ENCODE data around the gene LYAR. TPM values are rescaled to one million over a fixed set of nuclear protein-coding genes. Genes with fewer than 3 reads are reported as not detected.

LYAR gene
- total and polyA plus RNA-seq, 2 experiments from 2014 or later, result 10.7 to 18.5 TPM

- peak; percentile 31 to 73 for DNase-seq (ENCODE audit: low read depth in 1 of 2, low spot score in 1 of 2)
- H3K4me1 ChIP-seq (ENCODE audit: low read depth), result peaks cover 5% of the 10 kb centered on the region
- H3K36me3 ChIP-seq, result no peaks in the 10 kb centered on the region
- no peak overlapping the region for H3K27ac ChIP-seq
- H3K4me3 ChIP-seq, result no peak overlapping the region
- TF ChIP-seq, protein P1, sequence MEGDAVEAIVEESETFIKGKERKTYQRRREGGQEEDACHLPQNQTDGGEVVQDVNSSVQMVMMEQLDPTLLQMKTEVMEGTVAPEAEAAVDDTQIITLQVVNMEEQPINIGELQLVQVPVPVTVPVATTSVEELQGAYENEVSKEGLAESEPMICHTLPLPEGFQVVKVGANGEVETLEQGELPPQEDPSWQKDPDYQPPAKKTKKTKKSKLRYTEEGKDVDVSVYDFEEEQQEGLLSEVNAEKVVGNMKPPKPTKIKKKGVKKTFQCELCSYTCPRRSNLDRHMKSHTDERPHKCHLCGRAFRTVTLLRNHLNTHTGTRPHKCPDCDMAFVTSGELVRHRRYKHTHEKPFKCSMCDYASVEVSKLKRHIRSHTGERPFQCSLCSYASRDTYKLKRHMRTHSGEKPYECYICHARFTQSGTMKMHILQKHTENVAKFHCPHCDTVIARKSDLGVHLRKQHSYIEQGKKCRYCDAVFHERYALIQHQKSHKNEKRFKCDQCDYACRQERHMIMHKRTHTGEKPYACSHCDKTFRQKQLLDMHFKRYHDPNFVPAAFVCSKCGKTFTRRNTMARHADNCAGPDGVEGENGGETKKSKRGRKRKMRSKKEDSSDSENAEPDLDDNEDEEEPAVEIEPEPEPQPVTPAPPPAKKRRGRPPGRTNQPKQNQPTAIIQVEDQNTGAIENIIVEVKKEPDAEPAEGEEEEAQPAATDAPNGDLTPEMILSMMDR (IDR thresholded peaks at IDR 0.05; ENCODE audit: low read depth, low read length), result peak; percentile 71
- H3K27me3 ChIP-seq, result no peaks in the 10 kb centered on the region
- H3K9me3 ChIP-seq (ENCODE audit: low read depth), result no peaks in the 10 kb centered on the region
Observed at GRCh38 chr4:4327652-4328121, 37.7 kb upstream of the LYAR start.

DNA sequence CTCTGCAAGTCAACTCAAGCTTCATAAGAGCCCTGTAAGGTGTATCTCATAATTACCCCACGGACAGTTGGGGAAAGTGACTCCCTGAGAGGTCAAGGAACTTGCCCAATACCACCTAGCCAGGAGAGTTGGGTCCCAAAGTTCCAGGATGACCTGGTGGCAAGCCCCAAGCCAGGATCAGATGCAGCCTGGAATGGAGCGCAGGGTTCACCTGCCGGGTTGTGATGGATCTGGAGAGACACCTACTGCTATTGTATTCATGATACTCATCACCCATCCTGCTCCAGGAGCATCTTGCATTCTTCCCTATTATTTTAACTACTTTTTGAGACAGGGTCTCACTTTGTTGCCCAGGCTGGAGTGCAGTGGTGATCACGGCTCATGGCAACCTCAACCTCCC lies 36.2 kb upstream of the LYAR start:
- no peak for DNase-seq (ENCODE audit: low read depth in 1 of 2, low spot score in 1 of 2)
- no peak overlapping the region for H3K4me3 ChIP-seq
- H3K27me3 ChIP-seq, result no peaks in the 10 kb centered on the region
- no peaks in the 10 kb centered on the region for H3K9me3 ChIP-seq (ENCODE audit: low read depth)
- H3K27ac ChIP-seq, result no peak overlapping the region
- TF ChIP-seq, protein P1 (IDR thresholded peaks at IDR 0.05; ENCODE audit: low read depth, low read length), result no peak
- H3K36me3 ChIP-seq, result no peaks in the 10 kb centered on the region
- peaks cover 5% of the 10 kb centered on the region for H3K4me1 ChIP-seq (ENCODE audit: low read depth)

DNA sequence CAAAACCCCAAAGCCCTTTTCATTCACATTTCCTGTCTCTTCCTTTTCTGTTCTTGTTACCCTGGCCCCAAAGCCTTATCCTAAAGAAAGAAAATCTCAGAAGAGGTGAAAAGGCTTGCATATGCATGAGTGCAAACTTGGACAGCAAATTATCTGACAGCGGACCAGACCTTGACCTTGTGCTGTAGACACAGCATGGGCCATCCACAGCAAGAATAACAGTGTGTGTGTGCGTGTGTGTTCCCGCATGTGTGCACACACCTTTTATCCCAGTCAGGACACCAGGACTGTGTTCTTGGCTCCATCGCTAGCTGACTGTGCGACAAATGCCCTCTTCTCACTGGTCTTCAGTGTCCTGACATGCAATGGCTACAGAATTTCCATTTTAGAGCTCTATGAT lies 35.4 kb upstream of the LYAR start:
- Histone ChIP-seq H3K27ac (no peak overlapping the region), H3K4me1 (ENCODE audit: low read depth) (peaks cover 5% of the 10 kb centered on the region), H3K9me3 (ENCODE audit: low read depth) (no peaks in the 10 kb centered on the region), H3K36me3 (peaks cover 2% of the 10 kb centered on the region), H3K4me3 (no peak overlapping the region), H3K27me3 (no peaks in the 10 kb centered on the region)
- no peak for DNase-seq (ENCODE audit: low read depth in 1 of 2, low spot score in 1 of 2)
- TF ChIP-seq, protein P1 (IDR thresholded peaks at IDR 0.05; ENCODE audit: low read depth, low read length), result no peak

DNA sequence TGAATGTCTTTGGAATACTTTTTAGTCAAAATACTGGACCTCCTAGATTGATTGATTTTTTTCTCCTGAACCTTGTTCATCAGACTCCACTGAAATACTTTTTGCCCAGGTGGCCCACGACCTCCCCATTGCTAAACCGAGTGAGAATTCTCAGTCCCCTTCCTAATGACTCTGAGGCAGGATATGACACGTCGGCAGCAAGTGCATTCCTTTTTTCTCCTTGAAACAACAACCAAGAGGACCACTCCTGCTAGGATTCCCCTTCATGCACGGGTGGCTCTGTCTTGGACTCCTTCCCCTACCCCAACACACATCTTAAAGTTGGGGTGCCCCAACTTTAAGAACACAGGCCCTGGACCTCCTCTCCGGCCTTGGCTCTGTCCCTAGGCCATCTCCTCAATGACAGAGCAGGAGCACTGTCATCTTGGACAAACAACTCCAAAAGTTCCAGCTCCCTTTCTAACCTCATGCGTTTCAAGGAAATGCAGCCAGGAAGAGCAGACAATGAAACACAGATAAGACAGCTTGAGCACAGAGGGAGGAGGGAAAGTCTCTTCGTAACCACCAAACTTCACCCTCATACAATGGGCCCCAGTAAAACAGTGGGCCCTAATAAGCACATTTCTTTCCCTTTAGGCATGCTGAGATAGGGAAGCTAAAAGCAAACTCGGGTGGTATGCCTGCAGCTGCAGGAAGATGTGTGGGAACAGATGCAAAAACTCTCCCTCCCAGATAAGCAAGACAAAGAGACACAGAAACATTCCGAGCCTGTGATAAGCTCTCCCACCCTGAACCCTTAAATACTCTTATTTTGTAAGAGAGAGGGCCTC lies 34.0 kb upstream of the LYAR start:
- Histone ChIP-seq H3K9me3 (ENCODE audit: low read depth) (no peaks in the 10 kb centered on the region), H3K27me3 (no peaks in the 10 kb centered on the region), H3K27ac (peak overlapping the region; percentile 76), H3K4me3 (no peak overlapping the region), H3K4me1 (ENCODE audit: low read depth) (peaks cover 5% of the 10 kb centered on the region), H3K36me3 (peaks cover 2% of the 10 kb centered on the region)
- DNase-seq (ENCODE audit: low read depth in 1 of 2, low spot score in 1 of 2), result peak in 1 of 2 donors; percentile 86
- TF ChIP-seq, protein P1 (IDR thresholded peaks at IDR 0.05; ENCODE audit: low read depth, low read length), result no peak

DNA sequence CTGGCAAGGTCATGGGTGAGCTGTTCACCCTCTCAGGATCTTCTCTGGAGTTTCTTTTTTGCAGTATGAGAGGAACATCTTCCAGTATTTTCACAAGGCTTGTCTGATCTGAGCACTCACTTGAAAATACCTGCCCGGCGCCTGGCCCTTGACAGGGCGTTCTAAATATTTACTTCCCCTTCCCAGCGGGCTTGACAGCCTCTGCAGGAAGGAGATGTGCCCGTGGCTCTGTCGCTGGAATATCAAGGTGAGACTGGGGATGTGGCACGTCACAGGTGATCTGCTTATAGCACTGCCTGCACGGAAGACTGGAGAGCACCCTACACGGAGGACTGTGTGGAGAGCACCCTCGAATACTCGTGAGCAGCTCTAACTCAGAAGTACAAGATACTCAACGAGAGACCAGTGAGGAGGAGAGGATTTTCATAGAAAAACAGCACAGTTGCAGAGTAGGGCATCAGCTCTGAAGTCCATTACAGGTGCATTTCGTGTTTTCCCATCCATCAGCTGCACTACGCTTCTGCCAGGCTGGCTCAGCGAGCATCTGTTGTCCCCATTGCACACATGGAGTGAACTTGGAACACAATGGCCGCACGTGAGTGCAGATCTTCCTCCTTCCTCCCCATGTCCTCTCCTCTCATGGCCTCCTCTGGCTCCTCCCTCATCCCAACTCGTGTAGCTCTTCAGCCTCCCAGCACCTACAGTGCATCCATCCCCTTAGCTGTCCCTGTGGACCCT lies 32.2 kb upstream of the LYAR start:
- H3K27ac ChIP-seq, result no peak overlapping the region
- no peak for DNase-seq (ENCODE audit: low read depth in 1 of 2, low spot score in 1 of 2)
- peaks cover 5% of the 10 kb centered on the region for H3K4me1 ChIP-seq (ENCODE audit: low read depth)
- no peaks in the 10 kb centered on the region for H3K9me3 ChIP-seq (ENCODE audit: low read depth)
- TF ChIP-seq, protein P1 (IDR thresholded peaks at IDR 0.05; ENCODE audit: low read depth, low read length), result no peak
- no peak overlapping the region for H3K4me3 ChIP-seq
- no peaks in the 10 kb centered on the region for H3K27me3 ChIP-seq
- peaks cover 2% of the 10 kb centered on the region for H3K36me3 ChIP-seq

Measured in cardiac muscle cell (in vitro differentiated cells and primary cell).